H1 (cell line): ENCODE measurements around the gene MYADM. TPM values are rescaled to one million over a fixed set of nuclear protein-coding genes. Genes with fewer than 3 reads are reported as not detected.

Source experiments
- CTCF ChIA-PET: fragments of 300-600 bp; sonication (Branson Sonifier 250); formaldehyde crosslinking; loops from one replicate; lab custom pipeline; 2021; ENCODE audit not compliant: partially characterized antibody; lab: Charles Lee
- POLR2A ChIA-PET: fragments of 300-600 bp; sonication (Branson Sonifier 250); formaldehyde crosslinking; loops from one replicate; lab custom pipeline; 2021; ENCODE audit warnings: inconsistent platforms; ENCODE audit not compliant: partially characterized antibody; lab: Charles Lee
- DNase-seq, 2 experiments: peaks; one replicate each; pipeline versions ENCODE4 v3.0.0 to v3.0.0-alpha.2; 2010 to 2022; ENCODE audit warnings: low spot score in 2 of 2, low read depth in 1 of 2, mixed read lengths in 1 of 2
- FAIRE-seq: peaks from 2 replicates; lab custom pipeline; 2011; peaks lifted over from hg19 to GRCh38; lab: Jason Lieb, UNC
- H2AFZ ChIP-seq: 2 replicates; pipeline ENCODE4 v1.8.1; 2012; ENCODE audit warnings: low read length, inconsistent platforms
- H2AK5ac ChIP-seq: 2 replicates; pipeline ENCODE4 v1.6.1; 2013; ENCODE audit warnings: low read depth, low read length
- H2BK120ac ChIP-seq: replicated peaks from 2 replicates; pipeline ENCODE3; 2013; ENCODE audit warnings: low read depth, low read length, inconsistent platforms
- H2BK12ac ChIP-seq: 2 replicates; pipeline ENCODE4 v1.6.1; 2013; ENCODE audit warnings: low read depth, low read length
- H2BK15ac ChIP-seq: 2 replicates; pipeline ENCODE4 v1.6.1; 2013; ENCODE audit warnings: low read length
- H2BK20ac ChIP-seq: 2 replicates; pipeline ENCODE4 v1.6.1; 2013; ENCODE audit warnings: low read length
- H2BK5ac ChIP-seq: 2 replicates; pipeline ENCODE4 v1.6.1; 2013; ENCODE audit warnings: low read depth, low read length
- H3K14ac ChIP-seq: 2 replicates; pipeline ENCODE4 v1.6.1; 2013; ENCODE audit warnings: inconsistent platforms; ENCODE audit not compliant: insufficient read length
- H3K18ac ChIP-seq: 2 replicates; pipeline ENCODE4 v1.6.1; 2013; ENCODE audit warnings: low read length; ENCODE audit errors: extremely low read depth
- H3K23ac ChIP-seq: 2 replicates; pipeline ENCODE4 v1.6.1; 2013; ENCODE audit warnings: inconsistent platforms; ENCODE audit not compliant: insufficient read length
- H3K23me2 ChIP-seq: 2 replicates; pipeline ENCODE4 v1.6.1; 2013; ENCODE audit warnings: low read depth, low read length
- H3K27ac ChIP-seq: 2 replicates; pipeline ENCODE4 v1.6.1; 2011; ENCODE audit warnings: low read depth, low read length, inconsistent platforms
- H3K27me3 ChIP-seq, 4 experiments: replicated peaks in 1 of 4; 1 replicate in 1 of 4; 2 replicates in 3 of 4; pipeline versions ENCODE4 v1.6.1 to v1.8.1; 2011 to 2013; ENCODE audit warnings: low read length in 3 of 4, mild to moderate bottlenecking in 3 of 4, inconsistent platforms in 2 of 4, mixed read lengths in 2 of 4, moderate library complexity in 1 of 4; ENCODE audit not compliant: control insufficient read depth in 3 of 4, insufficient read depth in 3 of 4; ENCODE audit errors: extremely low read depth in 1 of 4
- H3K36me3 ChIP-seq, 4 experiments: 2 replicates each; pipeline versions ENCODE4 v1.6.1 to v1.8.1; 2011 to 2013; ENCODE audit warnings: mild to moderate bottlenecking in 4 of 4, low read length in 3 of 4, moderate library complexity in 2 of 4, control low read depth in 1 of 4, inconsistent platforms in 1 of 4; ENCODE audit not compliant: insufficient read depth in 4 of 4, control insufficient read depth in 2 of 4
- H3K4ac ChIP-seq: replicated peaks from 2 replicates; pipeline ENCODE3; 2013; ENCODE audit warnings: low read length, low read depth, mixed read lengths, inconsistent platforms; ENCODE audit not compliant: insufficient read length
- H3K4me1 ChIP-seq, 4 experiments: replicated peaks in 1 of 4; 1 replicate in 1 of 4; 2 replicates in 3 of 4; pipeline versions ENCODE4 v1.6.1 to v1.8.1; 2011 to 2013; ENCODE audit warnings: low read length in 3 of 4, inconsistent platforms in 2 of 4, mixed read lengths in 1 of 4; ENCODE audit not compliant: insufficient read depth in 4 of 4, control insufficient read depth in 3 of 4
- H3K4me2 ChIP-seq, 2 experiments: 2 replicates each; pipeline versions ENCODE4 v1.6.1 to v1.8.1; 2011 to 2013; ENCODE audit warnings: low read depth in 2 of 2, low read length in 2 of 2, control low read depth in 1 of 2, inconsistent platforms in 1 of 2, mild to moderate bottlenecking in 1 of 2; ENCODE audit not compliant: insufficient read depth in 1 of 2
- H3K4me3 ChIP-seq, 4 experiments: fragments of 200-600, 300-600 bp in 1 of 4; sonication (generic), shearing (Covaris generic), sonication (Bioruptor Twin) in 1 of 4; 2 replicates each; pipeline versions ENCODE4 v1.5.1 to v1.8.1; 2011 to 2016; ENCODE audit warnings: low read length in 4 of 4, low read depth in 3 of 4, control low read depth in 2 of 4, inconsistent platforms in 2 of 4, mild to moderate bottlenecking in 2 of 4, mixed read lengths in 1 of 4, moderate library complexity in 1 of 4; ENCODE audit not compliant: insufficient read depth in 2 of 4; ENCODE audit errors: extremely low read depth in 1 of 4
- H3K56ac ChIP-seq: replicated peaks from 2 replicates; pipeline ENCODE3; 2013; ENCODE audit warnings: low read depth, mild to moderate bottlenecking, mixed read lengths, low read length, inconsistent platforms; ENCODE audit not compliant: insufficient read length
- H3K79me1 ChIP-seq: 2 replicates; pipeline ENCODE4 v1.6.1; 2013; ENCODE audit warnings: low read depth, low read length, control low read depth
- H3K79me2 ChIP-seq, 2 experiments: 2 replicates each; pipeline versions ENCODE4 v1.6.1 to v1.8.1; 2012 to 2013; ENCODE audit warnings: low read length in 2 of 2, mild to moderate bottlenecking in 2 of 2, inconsistent platforms in 1 of 2; ENCODE audit not compliant: insufficient read depth in 2 of 2, control insufficient read depth in 1 of 2
- H3K9ac ChIP-seq, 4 experiments: replicated peaks in 1 of 4; 1 replicate in 1 of 4; 2 replicates in 3 of 4; pipeline versions ENCODE4 v1.6.1 to v1.8.1; 2011 to 2013; ENCODE audit warnings: low read depth in 3 of 4, low read length in 3 of 4, control low read depth in 2 of 4, mild to moderate bottlenecking in 2 of 4, moderate library complexity in 2 of 4, inconsistent platforms in 1 of 4; ENCODE audit errors: extremely low read depth in 1 of 4
- H3K9me3 ChIP-seq, 2 experiments: 2 replicates each; pipeline versions ENCODE4 v1.6.1 to v1.8.1; 2012 to 2013; ENCODE audit warnings: mild to moderate bottlenecking in 2 of 2, moderate library complexity in 2 of 2, control low read depth in 1 of 2, inconsistent platforms in 1 of 2, low read depth in 1 of 2, low read length in 1 of 2, mixed read lengths in 1 of 2; ENCODE audit not compliant: insufficient read depth in 2 of 2
- H4K20me1 ChIP-seq, 2 experiments: replicated peaks in 1 of 2; 2 replicates each; pipeline versions ENCODE3 to v1.8.1; 2011 to 2013; ENCODE audit warnings: inconsistent platforms in 2 of 2, low read length in 2 of 2, mild to moderate bottlenecking in 1 of 2; ENCODE audit not compliant: insufficient read depth in 2 of 2, control insufficient read depth in 1 of 2
- H4K5ac ChIP-seq: 2 replicates; pipeline ENCODE4 v1.6.1; 2013; ENCODE audit warnings: low read length, low read depth, mixed read lengths, inconsistent platforms; ENCODE audit not compliant: insufficient read length
- H4K8ac ChIP-seq: 2 replicates; pipeline ENCODE4 v1.8.0; 2013; ENCODE audit warnings: mild to moderate bottlenecking, moderate library complexity, low read length, inconsistent platforms; ENCODE audit not compliant: insufficient read depth; ENCODE audit errors: extremely low read depth
- H4K91ac ChIP-seq: replicated peaks from 2 replicates; pipeline ENCODE3; 2013; ENCODE audit warnings: low read length, mixed read lengths, inconsistent platforms; ENCODE audit not compliant: insufficient read length
- SRF ChIP-seq: IDR thresholded peaks from 2 replicates; pipeline ENCODE4 v1.6.1; 2011; ENCODE audit warnings: mild to moderate bottlenecking, low read depth, low read length, moderate library complexity
- WGBS, 2 experiments: shearing (Covaris generic) in 1 of 2; methylation state at CpG; one replicate each; pipeline versions ENCODE4 v1.1.6 to v1.1.7; 2013 to 2015; ENCODE audit warnings: low lambda C conversion rate in 2 of 2, mixed read lengths in 2 of 2, inconsistent platforms in 1 of 2, low coverage in 1 of 2, missing lambda C conversion rate in 1 of 2; ENCODE audit not compliant: insufficient replicate concordance in 2 of 2, insufficient coverage in 1 of 2, insufficient read length in 1 of 2; ENCODE audit errors: extremely low coverage in 1 of 2, missing lambda C conversion rate in 1 of 2; 5-methylcytosine and 5-hydroxymethylcytosine counted together
- polyA plus RNA-seq, 7 experiments: library from polyadenylated mRNA; depleted of rRNA in 3 of 7; stranded (reverse) in 5 of 7; unstranded in 2 of 7; fragments of >200 nt in 5 of 7; fragments of 200-250 nt in 2 of 7; gene quantifications; 1 replicate in 5 of 7; 2 replicates in 1 of 7; 4 replicates in 1 of 7; pipeline versions ENCODE4 v1.2.1 to v1.2.3, GENCODE V29; 2011 to 2013; ENCODE audit warnings: missing spikeins in 2 of 7, mixed read lengths in 2 of 7
- total RNA-seq: library from RNA; stranded (reverse); fragmentation: NEBNext Ultra II Directional; extraction: Animal tissue kit (Norgen Biotek cat#: 25700); gene quantifications from 2 replicates; pipeline ENCODE4 v1.2.1, GENCODE V29; 2021

MYADM gene
- total and polyA plus RNA-seq, 2 of the 8 experiments (the other 6 are each of a cell fraction or from before 2014, with no cell fraction given), result 70.1 to 74.2 TPM

DNA sequence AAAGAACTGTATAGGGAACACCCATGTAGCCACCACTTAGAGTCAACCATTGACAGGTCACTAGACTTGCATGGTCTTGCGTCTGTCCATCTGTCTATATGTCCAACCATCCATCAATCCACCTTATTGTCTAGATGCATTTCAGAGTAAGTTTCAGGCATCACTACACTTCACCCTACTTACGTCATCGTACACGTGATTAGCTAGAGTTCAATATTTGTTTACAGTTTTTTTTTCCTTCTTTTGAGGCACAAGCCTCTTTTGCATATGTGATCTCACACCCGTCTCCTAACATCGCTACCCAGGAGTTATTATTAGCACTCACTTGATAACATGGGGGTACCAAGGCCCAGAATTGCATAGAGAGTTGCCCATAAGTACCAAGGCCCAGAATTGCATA is 48.3 kb downstream of the MYADM start:
- Histone ChIP-seq H2BK120ac (no peak overlapping the region), H3K4me1 (no peaks in the 10 kb centered on the region; a peak in 1 of 7 replicates), H4K20me1 (peaks cover 8 to 9% of the 10 kb centered on the region in 2 experiments), H3K56ac (no peak overlapping the region), H3K14ac (no peak overlapping the region), H4K91ac (no peak overlapping the region), H2AFZ (no peak overlapping the region), H2BK12ac (no peak overlapping the region), H3K4me2 (no peak overlapping the region), H4K8ac (no peak overlapping the region), H2BK20ac (no peak overlapping the region), H3K23me2 (no peaks in the 10 kb centered on the region; the same call in 1 of the 2 replicates), H3K9me3 (no peaks in the 10 kb centered on the region), H3K18ac (no peak overlapping the region), H3K4ac (no peak overlapping the region), H3K4me3 (no peak overlapping the region), H2BK5ac (no peak overlapping the region), H3K36me3 (peaks cover 13 to 43% (median 25%) of the 10 kb centered on the region in 4 experiments), H3K79me2 (peaks cover 0 to 15% of the 10 kb centered on the region in 2 experiments; a peak in 3 of 4 replicates), H3K23ac (no peak overlapping the region), H3K9ac (no peak overlapping the region), H2AK5ac (no peak overlapping the region), H2BK15ac (no peak overlapping the region), H3K79me1 (peaks cover 6% of the 10 kb centered on the region), H4K5ac (no peak overlapping the region), H3K27me3 (peaks cover 0 to 2% (median 0%) of the 10 kb centered on the region in 4 experiments; a peak in 2 of 7 replicates), H3K27ac (no peak overlapping the region)
- POLR2A ChIA-PET, result interaction anchor here (0.6 to 0.8 kb wide), 3 partner anchors 12 to 73 kb away, joined by 3 read pairs; no protein-coding TSS in a partner anchor
- CTCF ChIA-PET, result interaction anchor here (1.6 to 1.9 kb wide), 2 partner anchors 10 to 26 kb away, joined by 4 to 10 read pairs; no protein-coding TSS in a partner anchor
- WGBS, 2 experiments, result 93% methylated on average over 6 of the region's 6 CpGs; no CpG with 5 or more reads in 1 of the 2 experiments
- DNase-seq (no peak), FAIRE-seq (peak; percentile 28)
- TF ChIP-seq SRF, result no peak
